Stimulated activated CD8-positive, alpha-beta memory T cell treated with anti-CD3 and anti-CD28 coated beads, Interleukin-4, amount 100 ng/mL, for 48 hours (primary cell): Measurements from ENCODE around the gene MICAL3.
"Not testable (repeated sequence)": the region's sequence is repeated elsewhere in the genome, so short reads cannot be mapped to it uniquely, and the experiment has no call there.

Experiments used
- DNase-seq: peaks from one replicate; pipeline ENCODE4 v3.0.0-alpha.2; 2020

Gene MICAL3

GRCh38 chr22:17878941-17879340, 145.4 kb downstream of the MICAL3 start:
- no peak for DNase-seq

GRCh38 chr22:17878186-17878694, 146.1 kb downstream of the MICAL3 start:
- DNase-seq: no peak

- DNase-seq: not testable (repeated sequence)
These were observed 147.2 kb downstream of the MICAL3 start for GRCh38 chr22:17876878-17877855.

- no peak for DNase-seq
These were observed 148.0 kb downstream of the MICAL3 start for GRCh38 chr22:17876306-17876831.

- DNase-seq: no peak
These were observed 148.7 kb downstream of the MICAL3 start for GRCh38 chr22:17875631-17876030.

- no peak for DNase-seq
These were observed 149.2 kb downstream of the MICAL3 start for GRCh38 chr22:17875156-17875555.

- DNase-seq: no peak
These were observed 150.0 kb downstream of the MICAL3 start for GRCh38 chr22:17874231-17874905.

GRCh38 chr22:17873804-17874203, 150.6 kb downstream of the MICAL3 start:
- no peak for DNase-seq

- no peak for DNase-seq
These were observed 151.2 kb downstream of the MICAL3 start for GRCh38 chr22:17873116-17873515.

GRCh38 chr22:17872471-17872870, 151.9 kb downstream of the MICAL3 start:
- no peak for DNase-seq

- DNase-seq: no peak
These were observed 152.5 kb downstream of the MICAL3 start for GRCh38 chr22:17871726-17872458.

GRCh38 chr22:17870407-17870806, 154.0 kb downstream of the MICAL3 start:
- DNase-seq: no peak

- no peak for DNase-seq
These were observed 154.9 kb downstream of the MICAL3 start for GRCh38 chr22:17869285-17870096.

GRCh38 chr22:17868771-17869170, 155.6 kb downstream of the MICAL3 start:
- no peak for DNase-seq

- DNase-seq: no peak
These were observed 157.1 kb downstream of the MICAL3 start for GRCh38 chr22:17867160-17867785.

GRCh38 chr22:17866621-17867020, 157.7 kb downstream of the MICAL3 start:
- DNase-seq: no peak

GRCh38 chr22:17866127-17866526, 158.2 kb downstream of the MICAL3 start:
- DNase-seq: no peak

- no peak for DNase-seq
These were observed 158.9 kb downstream of the MICAL3 start for GRCh38 chr22:17865183-17866055.

GRCh38 chr22:17864398-17865182, 159.8 kb downstream of the MICAL3 start:
- no peak for DNase-seq
